GM23248 (cell line): ENCODE data around the gene CRTAC1. TPM values are rescaled to one million over a fixed set of nuclear protein-coding genes. Genes with fewer than 3 reads are reported as not detected.

ENCODE experiments used
- DNase-seq: peaks from one replicate; pipeline ENCODE4 v3.0.0-alpha.2; 2015
- H2AFZ ChIP-seq: fragments of 200-600 bp; sonication (generic); 2 replicates; pipeline ENCODE4 v1.6.1; 2016; ENCODE audit warnings: antibody characterized with exemption
- H3F3A ChIP-seq: fragments of 200-600 bp; sonication (generic); 2 replicates; pipeline ENCODE4 v1.6.1; 2016; ENCODE audit warnings: mild to moderate bottlenecking, antibody characterized with exemption, mixed run types; ENCODE audit not compliant: insufficient read depth
- H3K27ac ChIP-seq: fragments of 200-600 bp; sonication (generic); 2 replicates; pipeline ENCODE4 v1.5.1; 2016; ENCODE audit warnings: mild to moderate bottlenecking
- H3K27me3 ChIP-seq: fragments of 200-600 bp; sonication (generic); replicated peaks from 2 replicates; pipeline ENCODE4 v1.6.1; 2016; ENCODE audit warnings: mild to moderate bottlenecking; ENCODE audit not compliant: insufficient read depth
- H3K36me3 ChIP-seq: fragments of 200-600 bp; sonication (generic); 2 replicates; pipeline ENCODE4 v1.6.1; 2016; ENCODE audit warnings: low read depth, mild to moderate bottlenecking
- H3K4me1 ChIP-seq: fragments of 200-600 bp; sonication (generic); 2 replicates; pipeline ENCODE4 v1.6.1; 2016; ENCODE audit warnings: mild to moderate bottlenecking; ENCODE audit not compliant: insufficient read depth
- H3K4me2 ChIP-seq: fragments of 200-600 bp; sonication (generic); one replicate; pipeline ENCODE4 v1.6.1; 2016; ENCODE audit warnings: mild to moderate bottlenecking; ENCODE audit not compliant: unreplicated experiment
- H3K4me3 ChIP-seq: fragments of 200-600 bp; sonication (generic); 2 replicates; pipeline ENCODE4 v1.5.1; 2016; ENCODE audit warnings: mild to moderate bottlenecking
- H3K79me2 ChIP-seq: fragments of 200-600 bp; sonication (generic); 2 replicates; pipeline ENCODE4 v1.6.1; 2016; ENCODE audit warnings: mild to moderate bottlenecking; ENCODE audit not compliant: insufficient read depth
- H3K9ac ChIP-seq: fragments of 200-600 bp; sonication (generic); 2 replicates; pipeline ENCODE4 v1.6.1; 2016; ENCODE audit warnings: mild to moderate bottlenecking
- H3K9me2 ChIP-seq: fragments of 200-600 bp; sonication (generic); 2 replicates; pipeline ENCODE4 v1.6.1; 2016; ENCODE audit warnings: mixed run types, mild to moderate bottlenecking, moderate library complexity; ENCODE audit not compliant: insufficient read depth
- H3K9me3 ChIP-seq: fragments of 200-600 bp; sonication (generic); one replicate; pipeline ENCODE4 v1.6.1; 2017; ENCODE audit warnings: low read depth
- H4K20me1 ChIP-seq: fragments of 200-600 bp; sonication (generic); 2 replicates; pipeline ENCODE4 v1.6.0; 2016; ENCODE audit not compliant: insufficient read depth
- EZH2 ChIP-seq: fragments of 200-600 bp; sonication (generic); IDR thresholded peaks from 2 replicates; pipeline ENCODE4 v1.6.1; 2018; ENCODE audit warnings: antibody characterized with exemption, mild to moderate bottlenecking; ENCODE audit not compliant: insufficient read depth, poor library complexity, severe bottlenecking
- EZH2phosphoT487 ChIP-seq: fragments of 200-600 bp; sonication (generic); IDR thresholded peaks from 2 replicates; pipeline ENCODE4 v1.6.1; 2018; ENCODE audit warnings: antibody characterized with exemption, moderate library complexity, mild to moderate bottlenecking, low read depth; ENCODE audit not compliant: insufficient read depth
- WGBS, 2 experiments: methylation state at CpG; one replicate each; pipeline ENCODE4 v1.1.6; 2015 to 2017; ENCODE audit warnings: low lambda C conversion rate in 2 of 2, low coverage in 1 of 2; ENCODE audit errors: missing lambda C conversion rate in 2 of 2; 5-methylcytosine and 5-hydroxymethylcytosine counted together
- in situ Hi-C: fragments of 300-500 bp; cut with MboI; formaldehyde crosslinking; loops from 2 replicates; pipeline ENCODE4 v1.15.0; 2020
- polyA plus RNA-seq: library from polyadenylated mRNA; unstranded; fragments of >200 nt; fragmentation: Nextera tagmentation; extraction: Ambion mirVana; gene quantifications from 2 replicates; pipeline ENCODE4 v1.2.1, GENCODE V29; 2016
- total RNA-seq: library from RNA; depleted of rRNA; stranded (reverse); fragments of >200 nt; shearing (Covaris generic); gene quantifications from 2 replicates; pipeline ENCODE4 v1.2.3, GENCODE V29; 2014

CRTAC1 gene
- total and polyA plus RNA-seq, 2 experiments from 2014 or later = not detected

GRCh38 chr10:97975598-97975997, 54.8 kb downstream of the CRTAC1 start:
- in situ Hi-C loops = no loop called here
- H3K9ac ChIP-seq = no peak overlapping the region
- no peaks in the 10 kb centered on the region for H3F3A ChIP-seq
- TF ChIP-seq EZH2 (no peak), EZH2phosphoT487 (no peak)
- H2AFZ ChIP-seq = no peak overlapping the region
- 33 to 45% methylated on average over 11 to 12 of the region's 12 CpGs for WGBS, 2 experiments
- H3K27ac ChIP-seq = no peak overlapping the region
- no peaks in the 10 kb centered on the region for H3K9me2 ChIP-seq
- H3K4me3 ChIP-seq = no peak overlapping the region
- H3K4me1 ChIP-seq = no peaks in the 10 kb centered on the region
- no peaks in the 10 kb centered on the region for H3K9me3 ChIP-seq
- H3K4me2 ChIP-seq = no peak overlapping the region
- H4K20me1 ChIP-seq = no peaks in the 10 kb centered on the region
- peaks cover 44% of the 10 kb centered on the region for H3K27me3 ChIP-seq
- no peaks in the 10 kb centered on the region for H3K79me2 ChIP-seq
- DNase-seq = no peak
- no peaks in the 10 kb centered on the region for H3K36me3 ChIP-seq

GRCh38 chr10:97974526-97975525, 55.6 kb downstream of the CRTAC1 start:
- no peaks in the 10 kb centered on the region for H3K9me3 ChIP-seq
- H3K9ac ChIP-seq = no peak overlapping the region
- no peaks in the 10 kb centered on the region for H3K79me2 ChIP-seq
- H3K4me2 ChIP-seq = no peak overlapping the region
- in situ Hi-C loops = no loop called here
- no peaks in the 10 kb centered on the region for H3K36me3 ChIP-seq
- H3K27ac ChIP-seq = no peak overlapping the region
- TF ChIP-seq EZH2phosphoT487 (no peak), EZH2 (peak; percentile 43)
- H3K9me2 ChIP-seq = no peaks in the 10 kb centered on the region
- no peaks in the 10 kb centered on the region for H3K4me1 ChIP-seq
- no peak for DNase-seq
- H3K4me3 ChIP-seq = no peak overlapping the region
- no peak overlapping the region for H2AFZ ChIP-seq
- H3K27me3 ChIP-seq = peaks cover 38% of the 10 kb centered on the region
- H3F3A ChIP-seq = no peaks in the 10 kb centered on the region
- no peaks in the 10 kb centered on the region for H4K20me1 ChIP-seq
- WGBS, 2 experiments = 27 to 36% methylated on average over 43 to 57 of the region's 57 CpGs

- no peak overlapping the region for H3K4me3 ChIP-seq
- H3F3A ChIP-seq = no peaks in the 10 kb centered on the region
- no peak overlapping the region for H3K4me2 ChIP-seq
- H3K9me3 ChIP-seq = no peaks in the 10 kb centered on the region
- H3K27ac ChIP-seq = no peak overlapping the region
- H3K27me3 ChIP-seq = peaks cover 38% of the 10 kb centered on the region
- WGBS, 2 experiments = 39% methylated on average over 16 of the region's 16 CpGs
- no peak overlapping the region for H2AFZ ChIP-seq
- H3K36me3 ChIP-seq = no peaks in the 10 kb centered on the region
- H3K9ac ChIP-seq = no peak overlapping the region
- no peaks in the 10 kb centered on the region for H3K9me2 ChIP-seq
- no peaks in the 10 kb centered on the region for H4K20me1 ChIP-seq
- H3K79me2 ChIP-seq = no peaks in the 10 kb centered on the region
- in situ Hi-C loops = no loop called here
- no peaks in the 10 kb centered on the region for H3K4me1 ChIP-seq
- no peak for DNase-seq
- TF ChIP-seq EZH2phosphoT487 (no peak), EZH2 (no peak)
These were observed 56.3 kb downstream of the CRTAC1 start for GRCh38 chr10:97974100-97974499.

- H3K9me2 ChIP-seq = no peaks in the 10 kb centered on the region
- no peaks in the 10 kb centered on the region for H3K79me2 ChIP-seq
- no peaks in the 10 kb centered on the region for H3K9me3 ChIP-seq
- no peaks in the 10 kb centered on the region for H4K20me1 ChIP-seq
- no peak overlapping the region for H3K4me3 ChIP-seq
- no peak for TF ChIP-seq EZH2
- no peak for TF ChIP-seq EZH2phosphoT487
- no peaks in the 10 kb centered on the region for H3K4me1 ChIP-seq
- H2AFZ ChIP-seq = no peak overlapping the region
- 14 to 17% methylated on average over 4 of the region's 4 CpGs for WGBS, 2 experiments
- no peaks in the 10 kb centered on the region for H3K36me3 ChIP-seq
- in situ Hi-C loops = no loop called here
- DNase-seq = no peak
- no peaks in the 10 kb centered on the region for H3F3A ChIP-seq
- H3K27me3 ChIP-seq = peaks cover 19% of the 10 kb centered on the region
- no peak overlapping the region for H3K9ac ChIP-seq
- H3K27ac ChIP-seq = no peak overlapping the region
- no peak overlapping the region for H3K4me2 ChIP-seq
These were observed 60.8 kb downstream of the CRTAC1 start for GRCh38 chr10:97969538-97970079.
